Ureter (tissue), 1 donor: ENCODE data around the gene WBP11. TPM values are rescaled to one million over a fixed set of nuclear protein-coding genes. Genes with fewer than 3 reads are reported as not detected.
A peak's percentile ranks its signal among the peaks of the same experiment; 100 is the strongest.

Experiments used
- DNase-seq: peaks from one replicate; pipeline ENCODE4 v3.0.0-alpha.2; 2020; ENCODE audit warnings: low spot score
- total RNA-seq: library from RNA; stranded (reverse); gene quantifications from one replicate; pipeline ENCODE4 v1.2.4, GENCODE V29; 2023
- donor health status: DM: yes; HTN: yes; CAD: no.

WBP11 gene
- 54.0 TPM for total RNA-seq

DNA sequence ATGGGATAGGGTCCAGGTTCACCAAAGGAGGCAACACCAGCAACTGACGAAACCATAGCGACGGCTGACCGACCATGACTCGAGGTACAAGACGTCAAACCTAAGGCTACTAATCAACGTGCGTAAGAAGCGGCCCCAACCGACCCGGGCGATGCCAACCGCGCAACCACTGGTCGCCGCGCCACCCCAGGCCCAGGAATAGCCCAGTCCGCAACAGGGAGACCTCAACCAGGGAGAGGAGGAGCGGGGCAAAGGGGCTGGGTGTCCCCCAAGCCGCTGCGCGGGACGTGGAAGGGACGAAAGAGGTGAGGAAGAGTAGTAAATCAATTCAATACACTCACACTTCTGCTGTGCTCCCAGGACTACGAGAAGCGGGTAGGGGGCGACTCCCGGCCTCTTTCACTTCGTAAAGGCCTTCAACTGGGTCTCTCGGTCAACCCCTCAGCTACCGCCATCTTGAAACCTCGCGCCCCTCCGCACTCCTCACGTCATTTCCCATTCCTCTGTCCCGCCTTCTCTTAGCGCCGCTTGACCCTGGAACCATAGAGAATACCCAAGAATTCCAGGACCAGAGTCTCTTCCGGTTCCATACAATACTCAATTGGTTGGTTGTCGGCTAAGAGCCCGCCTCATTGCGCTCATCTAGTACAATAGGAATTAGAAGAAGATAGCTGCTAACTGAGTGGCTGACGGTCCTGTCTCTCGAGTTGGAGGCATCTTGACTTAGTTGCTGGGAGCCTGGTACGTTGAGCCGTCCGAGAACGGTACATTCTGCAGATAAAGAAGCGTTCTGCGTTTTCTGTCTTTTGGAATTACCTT is at the start of gene WBP11, which contains the start of gene C12orf60:
WBP11 (minus strand) TSS at position 468 of the 819 bp plus-strand sequence. CDS start 2,095 bp downstream, outside the sequence.
C12orf60 (plus strand) TSS at position 660 of the 819 bp plus-strand sequence. CDS start 19,266 bp downstream, outside the sequence.
- peak; percentile 95 for DNase-seq

GRCh38 chr12:14852880-14853279 is 49.6 kb upstream of the WBP11 start:
- no peak for DNase-seq

GRCh38 chr12:14850929-14851663 is 47.8 kb upstream of the WBP11 start:
- DNase-seq, result no peak

DNA sequence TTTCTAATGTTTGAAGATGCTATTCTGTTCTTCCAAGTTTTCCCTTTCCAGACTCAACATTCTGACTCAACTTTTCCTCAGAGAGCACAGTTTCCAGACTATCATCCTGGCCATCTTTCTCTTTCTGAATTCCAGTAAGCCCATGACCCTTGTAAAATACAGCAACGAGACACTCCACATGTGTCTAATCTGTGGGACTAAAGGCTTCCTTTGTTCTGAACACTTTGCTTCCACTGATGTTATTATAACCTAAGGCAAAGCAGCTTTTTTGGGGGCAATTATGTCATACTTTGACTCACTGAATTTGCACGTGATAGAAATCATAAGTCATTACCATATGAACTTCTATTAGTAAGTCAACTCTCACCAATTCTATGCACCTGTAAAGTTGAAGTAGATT is 46.4 kb upstream of the WBP11 start:
- DNase-seq, result no peak

- DNase-seq, result no peak
Measured at GRCh38 chr12:14846876-14847580, 43.8 kb upstream of the WBP11 start.

- no peak for DNase-seq
Measured at GRCh38 chr12:14846042-14846587, 42.8 kb upstream of the WBP11 start.

DNA sequence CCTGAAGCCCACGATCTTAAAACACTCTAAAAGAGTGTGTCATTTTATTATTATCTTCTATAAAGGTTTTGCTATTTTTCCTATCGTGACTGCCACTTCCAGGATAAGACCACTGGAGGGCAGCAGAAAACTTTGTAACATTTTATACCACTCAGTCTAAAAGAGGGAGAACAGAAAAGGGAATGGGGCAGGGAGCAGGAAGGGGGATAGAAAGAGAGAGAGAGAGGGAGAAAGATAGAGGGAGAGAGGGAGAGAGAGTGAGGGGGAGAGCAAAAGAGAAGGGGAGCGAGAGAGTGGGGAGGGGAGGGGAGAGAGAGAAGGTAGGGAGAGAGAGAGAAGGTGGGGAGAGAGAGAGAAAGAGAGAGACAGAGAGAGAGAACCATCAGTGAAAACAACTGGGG is 42.1 kb upstream of the WBP11 start:
- peak; percentile 54 for DNase-seq

DNA sequence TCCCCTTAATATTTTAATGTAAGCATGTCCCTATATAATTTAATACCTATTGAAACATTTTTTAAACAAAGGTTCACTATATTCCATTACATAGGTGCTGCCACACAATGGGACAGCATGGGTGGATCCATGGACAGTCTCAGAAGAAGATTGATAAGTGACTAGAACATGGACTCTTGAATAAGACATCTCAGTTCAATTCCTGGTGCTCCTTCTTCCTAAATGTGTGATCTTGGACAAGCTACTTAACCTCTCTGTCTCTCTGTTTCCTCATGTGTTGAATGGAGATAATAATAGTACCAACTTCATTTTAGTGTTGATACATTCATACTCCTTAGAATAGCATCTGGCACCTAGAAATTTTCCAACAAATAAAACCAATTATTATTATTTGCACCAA is 41.1 kb upstream of the WBP11 start:
- DNase-seq, result no peak

DNA sequence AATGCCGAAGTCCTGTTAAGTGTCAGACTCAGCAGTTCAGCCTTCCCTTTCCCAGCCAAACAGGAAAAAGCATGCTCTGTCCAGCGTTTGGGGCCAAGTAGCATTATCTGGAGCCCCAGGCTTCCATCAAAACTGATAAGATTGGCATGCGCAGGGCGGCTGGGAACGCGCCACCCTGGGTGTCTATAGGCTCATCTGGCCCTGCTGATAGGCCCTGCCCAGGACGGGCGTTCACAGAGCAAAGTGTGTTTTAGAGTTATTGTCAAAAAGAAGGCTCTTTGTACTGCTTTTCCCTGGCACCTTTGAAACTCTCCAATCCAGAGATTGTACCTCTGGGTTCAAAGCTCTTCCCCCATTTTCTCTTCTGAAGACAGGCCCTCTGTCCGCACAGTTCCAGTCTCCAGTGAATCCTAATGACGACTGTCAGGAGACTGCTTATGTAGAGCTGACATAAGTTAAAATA is 40.2 kb upstream of the WBP11 start, which contains the start of gene ART4:
ART4 (minus strand) TSS at position 102 of the 463 bp plus-strand sequence. CDS start 413 bp downstream, outside the sequence.
- DNase-seq, result no peak

DNA sequence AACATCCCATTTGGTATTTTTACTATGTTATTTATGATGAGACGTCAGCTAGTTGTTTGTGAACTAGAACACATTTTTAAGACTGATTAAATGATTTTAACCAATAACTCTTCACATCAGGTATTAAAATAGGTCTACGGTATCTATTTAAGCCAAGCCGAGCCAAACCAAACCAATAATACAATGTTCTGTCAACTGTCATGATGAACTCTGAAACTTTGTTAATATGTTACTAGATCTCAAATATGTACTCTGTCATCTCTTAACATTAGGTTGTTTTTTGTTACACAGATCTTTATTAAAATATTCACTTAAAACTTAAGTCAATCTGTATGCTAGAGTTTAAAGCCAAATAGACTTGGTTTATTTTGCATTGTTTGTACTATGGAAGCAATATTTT is 39.0 kb upstream of the WBP11 start:
- DNase-seq, result no peak

DNA sequence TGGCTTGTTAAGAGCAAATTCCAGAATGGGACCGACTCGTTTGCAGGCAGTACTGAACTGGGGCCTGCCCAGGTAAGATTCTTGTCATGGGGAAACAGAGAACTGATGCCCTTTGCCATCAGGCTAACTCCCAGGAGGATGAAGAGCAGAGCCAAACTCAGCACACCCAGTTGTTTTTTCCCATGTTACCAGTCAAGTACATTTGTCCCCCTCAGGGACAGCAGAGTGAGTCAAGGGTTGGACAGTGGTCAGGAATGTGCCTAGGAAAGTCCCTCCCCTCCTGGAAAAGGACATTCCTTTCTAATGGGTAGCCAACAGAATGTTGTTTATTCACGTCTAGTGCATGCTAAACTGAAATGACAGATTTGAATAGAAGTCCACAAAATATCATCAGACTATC is 38.5 kb upstream of the WBP11 start:
- no peak for DNase-seq

- DNase-seq, result no peak
Measured at GRCh38 chr12:14840616-14841015, 37.3 kb upstream of the WBP11 start.

DNA sequence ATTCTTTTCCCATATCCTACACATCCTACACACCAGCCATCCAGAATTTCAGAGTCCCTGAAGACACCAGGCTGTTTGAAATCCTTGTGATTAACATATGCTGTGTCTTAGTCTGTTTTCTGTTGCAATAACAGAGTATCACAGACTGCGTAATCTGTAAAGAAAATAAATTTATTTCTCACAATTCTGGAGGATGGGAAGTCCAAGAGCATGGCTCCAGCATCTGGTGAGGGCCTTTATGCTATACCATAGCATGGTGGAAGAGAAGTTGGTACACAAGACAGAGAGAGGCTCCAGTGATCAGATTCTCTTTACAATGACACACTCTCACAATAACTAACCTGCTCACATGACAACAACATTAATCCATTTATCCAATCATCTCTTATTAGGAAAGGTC is 36.0 kb upstream of the WBP11 start:
- DNase-seq, result no peak

GRCh38 chr12:14836336-14837210 is 33.3 kb upstream of the WBP11 start:
- DNase-seq, result no peak

DNA sequence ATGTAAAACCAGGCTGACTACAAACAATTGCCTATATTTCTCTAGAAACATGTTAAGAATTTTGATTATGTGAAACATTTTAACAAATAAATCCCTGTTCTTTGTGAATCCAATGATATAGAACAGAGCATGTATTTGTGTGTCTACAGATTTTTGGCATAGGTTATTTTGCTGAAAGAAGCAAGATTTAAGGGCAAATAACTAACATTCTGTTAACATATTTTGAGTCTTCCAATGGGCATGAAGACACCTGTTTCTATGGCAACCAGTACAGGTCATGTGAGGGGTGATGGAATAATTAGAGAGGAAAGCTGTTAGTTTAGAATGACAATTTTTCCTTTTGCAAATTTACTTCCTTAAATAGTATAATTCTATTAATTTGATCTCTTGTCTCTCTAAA is 31.2 kb upstream of the WBP11 start:
- no peak for DNase-seq

DNA sequence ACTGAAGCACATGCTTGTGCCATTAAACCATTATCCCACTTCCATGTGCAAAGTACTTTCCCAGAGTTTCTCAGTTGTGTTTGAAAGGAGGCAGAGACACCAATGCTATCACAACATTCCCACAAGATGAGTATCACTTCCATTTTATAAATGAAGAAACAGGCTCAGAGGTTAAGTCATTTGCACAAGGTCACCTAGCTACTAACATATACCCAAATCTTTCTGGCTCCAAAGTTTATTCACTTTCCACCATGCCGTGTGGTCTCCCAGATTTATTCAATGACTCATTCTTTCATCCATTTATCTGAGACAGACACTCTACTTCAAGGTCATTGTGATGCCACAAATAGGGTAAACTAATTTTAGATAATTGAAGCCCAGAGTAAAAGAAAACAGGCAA is 30.7 kb upstream of the WBP11 start:
- DNase-seq, result no peak

GRCh38 chr12:14833336-14833735 is 30.1 kb upstream of the WBP11 start:
- no peak for DNase-seq

GRCh38 chr12:14828892-14829291 is 25.6 kb upstream of the WBP11 start:
- DNase-seq, result no peak

DNA sequence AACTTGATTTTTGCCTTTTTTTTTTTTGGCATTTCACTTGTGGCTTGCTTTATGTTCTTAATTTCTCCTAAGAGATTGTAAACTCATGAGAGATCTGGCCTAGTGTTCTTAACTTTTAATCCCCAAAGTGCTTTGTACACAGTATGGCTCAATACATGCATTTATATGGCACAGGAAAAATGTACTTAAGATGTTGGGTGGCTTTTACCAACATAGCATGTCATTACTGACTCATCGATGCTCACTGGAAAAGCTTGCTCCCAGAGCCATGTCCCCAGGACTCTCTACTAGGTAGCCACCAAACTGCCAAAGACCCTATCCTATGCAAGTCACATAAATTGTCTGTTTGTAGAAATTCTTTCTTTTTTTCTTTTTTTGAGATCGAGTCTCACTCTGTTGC is 23.8 kb upstream of the WBP11 start:
- DNase-seq, result no peak

DNA sequence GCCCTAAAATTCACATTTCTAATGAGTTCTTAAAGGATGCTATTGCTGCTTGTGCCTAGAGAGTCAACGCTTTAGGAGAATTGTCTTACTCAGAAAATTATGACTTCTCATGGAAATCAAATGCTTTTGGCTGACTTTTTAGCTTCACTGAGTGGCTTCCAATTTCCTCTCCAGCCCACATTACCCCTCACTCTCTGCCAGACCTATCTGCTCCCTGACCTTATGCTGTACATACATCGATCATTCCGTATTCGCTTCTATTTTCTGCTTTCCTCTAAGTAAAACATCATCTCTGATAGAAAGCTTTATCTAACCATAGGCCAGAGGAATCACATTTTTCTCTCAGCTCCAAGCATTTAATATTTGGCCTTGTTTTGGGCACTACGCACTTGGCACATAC is 23.2 kb upstream of the WBP11 start:
- no peak for DNase-seq

DNA sequence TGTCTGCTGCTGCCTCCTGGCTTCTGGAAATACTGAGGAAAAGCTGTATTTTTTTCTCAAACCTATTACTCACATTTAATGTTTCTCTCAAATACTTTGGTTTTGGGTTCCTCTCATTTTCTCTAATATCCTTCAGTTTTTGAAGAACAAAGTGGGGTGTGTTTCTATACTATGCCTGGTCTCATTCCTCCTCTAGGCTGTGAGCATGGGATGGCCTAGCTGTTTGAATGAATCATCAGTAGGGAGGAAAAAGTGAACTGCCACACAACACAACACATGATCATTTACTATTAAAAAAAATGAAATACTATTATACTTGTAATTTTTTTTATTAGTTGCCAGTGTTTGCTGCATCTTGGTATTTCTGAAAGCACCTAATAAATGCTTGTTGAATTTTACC is 22.0 kb upstream of the WBP11 start:
- no peak for DNase-seq
